HFF-Myc (cell line): ENCODE results near the gene CHTF18.

ENCODE experiments used
- DNase-seq: peaks from one replicate; pipeline ENCODE4 v3.0.0-alpha.2; 2011; ENCODE audit warnings: low read depth; ENCODE audit errors: extremely low read depth
- H3K4me3 ChIP-seq: replicated peaks from 2 replicates; pipeline ENCODE4 v1.5.1; 2011; ENCODE audit warnings: low read depth, mild to moderate bottlenecking, control low read depth, low read length
- TF ChIP-seq, protein P1 (sequence below): IDR thresholded peaks from 2 replicates; pipeline ENCODE4 v1.5.1; 2012; ENCODE audit warnings: mild to moderate bottlenecking, low read depth, low read length, control low read depth; ENCODE audit errors: missing control alignments

CHTF18 gene

DNA sequence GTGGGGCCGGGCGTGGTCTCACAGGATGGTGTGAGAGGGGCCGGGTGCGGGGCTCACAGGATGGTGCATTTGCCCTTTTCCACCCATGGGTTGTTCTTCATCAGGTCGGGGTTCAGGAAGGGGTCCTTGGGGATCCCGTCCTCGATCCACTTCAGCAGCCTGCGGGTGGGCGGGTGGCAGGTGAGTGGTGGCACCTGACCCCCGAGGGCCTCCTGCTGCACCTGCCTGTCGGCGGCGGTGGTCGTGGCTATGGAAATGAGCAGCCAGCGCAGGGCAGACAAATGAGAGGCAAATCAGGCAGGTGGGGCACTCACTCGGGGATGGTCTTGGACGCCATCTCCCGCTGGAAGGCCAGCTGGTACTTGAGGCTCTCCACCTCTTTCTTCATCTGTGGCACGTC is 10.2 kb downstream of the CHTF18 start:
- H3K4me3 ChIP-seq = no peak overlapping the region
- DNase-seq = no peak
- TF ChIP-seq, protein P1, sequence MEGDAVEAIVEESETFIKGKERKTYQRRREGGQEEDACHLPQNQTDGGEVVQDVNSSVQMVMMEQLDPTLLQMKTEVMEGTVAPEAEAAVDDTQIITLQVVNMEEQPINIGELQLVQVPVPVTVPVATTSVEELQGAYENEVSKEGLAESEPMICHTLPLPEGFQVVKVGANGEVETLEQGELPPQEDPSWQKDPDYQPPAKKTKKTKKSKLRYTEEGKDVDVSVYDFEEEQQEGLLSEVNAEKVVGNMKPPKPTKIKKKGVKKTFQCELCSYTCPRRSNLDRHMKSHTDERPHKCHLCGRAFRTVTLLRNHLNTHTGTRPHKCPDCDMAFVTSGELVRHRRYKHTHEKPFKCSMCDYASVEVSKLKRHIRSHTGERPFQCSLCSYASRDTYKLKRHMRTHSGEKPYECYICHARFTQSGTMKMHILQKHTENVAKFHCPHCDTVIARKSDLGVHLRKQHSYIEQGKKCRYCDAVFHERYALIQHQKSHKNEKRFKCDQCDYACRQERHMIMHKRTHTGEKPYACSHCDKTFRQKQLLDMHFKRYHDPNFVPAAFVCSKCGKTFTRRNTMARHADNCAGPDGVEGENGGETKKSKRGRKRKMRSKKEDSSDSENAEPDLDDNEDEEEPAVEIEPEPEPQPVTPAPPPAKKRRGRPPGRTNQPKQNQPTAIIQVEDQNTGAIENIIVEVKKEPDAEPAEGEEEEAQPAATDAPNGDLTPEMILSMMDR = no peak

DNA sequence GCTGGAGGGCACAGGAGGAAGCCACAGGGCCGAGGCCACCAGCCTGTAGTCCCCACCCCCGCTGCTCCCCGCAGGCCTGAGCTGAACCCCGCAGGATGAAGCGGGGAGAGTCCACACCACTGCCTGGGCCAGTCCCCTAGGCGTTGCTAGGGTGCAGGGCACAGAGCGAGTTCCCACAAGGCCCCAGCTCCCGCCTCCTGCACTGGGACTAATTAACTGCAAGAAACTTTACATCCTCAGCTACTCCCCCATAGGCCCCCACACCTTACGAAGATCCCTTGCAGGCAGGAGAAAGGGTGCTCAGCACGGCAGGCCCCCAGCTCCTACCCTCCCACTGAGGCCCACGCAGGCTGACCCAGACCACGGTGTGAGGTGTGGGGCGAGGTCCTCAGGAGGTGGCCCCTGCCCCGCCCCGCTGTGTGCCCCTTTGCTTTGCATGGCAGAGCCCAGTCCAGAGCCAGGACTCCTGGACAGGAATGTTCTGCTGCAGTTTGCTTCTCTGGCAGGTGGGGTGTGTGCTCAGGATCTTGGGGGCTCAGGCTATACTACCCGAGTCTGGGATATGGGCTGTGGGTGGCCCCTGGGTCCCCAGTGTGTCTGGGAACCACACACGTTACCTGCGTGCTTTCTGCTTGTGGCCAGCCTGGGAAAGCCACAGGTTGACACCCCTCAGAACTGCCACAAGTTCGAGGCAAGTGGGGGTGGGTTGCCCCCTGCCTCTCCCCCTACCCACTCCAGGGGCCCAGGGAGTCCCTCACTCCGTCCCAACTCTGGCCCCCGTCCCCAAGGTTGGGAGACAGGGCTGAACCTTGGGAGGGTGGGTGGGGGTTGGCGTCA is 10.9 kb downstream of the CHTF18 start:
- DNase-seq = no peak
- H3K4me3 ChIP-seq = no peak overlapping the region
- TF ChIP-seq, protein P1 = no peak

DNA sequence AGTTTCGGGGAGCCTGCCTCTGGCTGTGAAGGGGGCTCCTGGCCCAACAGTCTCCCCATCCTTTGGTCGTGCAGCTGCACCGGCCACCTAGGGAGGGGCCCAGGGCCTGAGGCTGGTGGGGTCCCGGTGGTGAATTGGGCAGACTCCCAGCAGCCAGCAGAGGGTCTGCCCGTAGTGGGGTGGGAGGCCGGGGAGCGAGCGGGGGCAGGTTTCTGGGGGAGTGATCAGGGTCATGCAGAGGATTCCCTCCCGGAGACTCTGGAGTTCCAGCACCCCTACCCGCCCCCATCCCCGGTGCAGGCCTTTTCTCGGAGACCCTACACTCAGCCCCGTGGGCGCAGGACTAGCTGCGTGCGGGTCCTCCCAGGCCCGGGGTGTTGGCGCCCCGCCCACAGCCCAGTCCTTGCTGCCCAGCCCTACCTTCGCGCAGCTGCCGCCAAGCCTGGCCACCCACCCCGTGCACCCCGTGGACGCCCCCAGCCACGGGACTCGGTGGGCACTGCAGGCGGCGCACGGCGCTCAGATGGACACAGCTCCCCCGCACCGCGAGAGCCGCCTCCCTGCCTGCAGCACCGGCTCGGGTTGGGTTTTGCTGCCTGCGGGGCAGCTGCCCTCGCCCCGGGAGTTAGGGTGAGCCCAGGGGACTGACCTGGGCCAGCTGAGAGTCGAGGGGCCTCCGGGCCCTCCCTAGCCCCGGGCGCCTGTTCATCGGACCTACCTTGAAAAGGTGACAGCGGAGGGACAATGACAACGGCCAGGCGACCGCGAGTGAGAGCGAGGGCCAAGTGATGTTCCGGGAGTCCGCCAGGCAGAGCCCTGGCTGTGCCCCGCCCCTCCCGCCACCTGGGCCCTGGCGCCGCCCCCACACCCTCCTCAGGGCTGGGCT is 11.8 kb downstream of the CHTF18 start, which contains the start of gene GNG13:
Gene GNG13, minus strand, starts transcription at position 787 of the 886 bp plus-strand sequence. CDS start 1,657 bp downstream, outside the sequence.
- H3K4me3 ChIP-seq = no peak within 1 kb of the TSS
- DNase-seq = no peak
- TF ChIP-seq, protein P1 = no peak

DNA sequence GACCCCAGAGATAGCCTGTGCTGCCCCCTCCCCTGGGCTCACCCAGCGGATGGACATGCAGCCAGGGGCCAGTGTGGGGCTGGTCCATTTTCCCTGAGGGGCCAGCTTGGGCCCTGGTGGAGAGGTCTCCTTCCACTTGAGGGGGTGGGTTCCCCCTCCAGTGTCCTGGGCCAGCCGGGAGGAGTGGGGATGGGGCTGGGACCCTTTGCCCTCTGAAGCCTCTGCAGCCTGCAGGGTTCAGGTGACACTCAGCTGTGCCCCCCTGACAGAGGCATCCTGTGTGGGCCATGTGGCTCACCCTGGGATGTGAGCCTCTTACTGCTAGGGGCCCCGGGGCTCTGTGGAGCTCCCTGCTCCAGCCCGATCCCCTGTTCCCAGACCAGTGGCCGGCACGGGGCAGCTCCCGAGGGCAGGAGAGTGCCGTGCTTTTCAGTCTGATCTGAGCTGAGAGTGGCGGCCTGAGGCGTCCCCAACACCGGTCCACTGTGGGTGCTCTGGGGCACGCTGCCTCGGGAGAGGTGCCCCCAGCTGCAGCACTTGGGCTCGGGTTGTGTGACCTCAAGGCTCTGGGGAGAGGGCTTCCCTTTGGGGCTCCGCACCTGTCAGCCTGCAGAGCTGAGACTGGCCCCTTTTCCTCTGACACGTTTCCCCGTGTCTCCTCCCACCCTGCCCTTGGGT is 12.6 kb downstream of the CHTF18 start:
- TF ChIP-seq, protein P1 = no peak
- H3K4me3 ChIP-seq = no peak overlapping the region

DNA sequence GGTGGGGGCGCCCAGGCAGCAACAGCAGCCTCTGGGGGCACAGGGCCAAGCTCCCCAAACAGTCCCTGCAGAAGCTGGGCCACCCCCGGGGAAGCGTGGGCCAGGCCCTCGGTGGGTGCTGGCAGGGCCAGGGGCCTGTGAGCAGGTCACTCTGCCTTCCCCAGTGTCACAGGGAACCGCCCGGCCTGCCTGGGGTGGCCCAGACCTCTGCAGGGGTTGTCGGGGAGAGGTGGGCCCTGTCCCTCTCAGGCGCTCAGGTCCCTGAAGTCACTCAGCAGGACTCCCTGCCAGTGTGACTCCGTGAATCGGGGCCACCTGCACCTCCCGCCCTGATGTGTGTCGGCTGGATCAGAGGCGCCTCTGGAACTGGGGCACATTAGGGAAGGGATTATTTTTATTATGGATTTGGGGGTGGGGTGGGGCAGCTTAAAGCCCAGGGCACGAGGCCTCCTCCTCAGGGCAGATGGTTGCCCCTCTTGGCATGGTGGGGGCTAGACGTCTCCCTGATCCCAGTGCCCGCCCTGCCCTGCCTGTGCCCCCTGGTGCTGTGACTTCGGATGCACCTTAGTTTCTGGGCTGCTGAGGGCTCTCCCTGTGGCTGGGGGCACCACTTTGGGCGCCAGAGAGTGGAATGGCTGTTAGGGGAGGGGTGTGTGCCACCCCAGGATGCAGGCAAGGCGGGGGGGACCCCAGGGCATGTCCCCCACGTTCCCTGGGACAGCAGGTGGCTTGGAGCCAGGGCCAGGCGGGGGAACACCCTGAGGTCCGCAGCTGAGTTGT is 13.4 kb downstream of the CHTF18 start:
- DNase-seq = no peak
- H3K4me3 ChIP-seq = no peak overlapping the region
- TF ChIP-seq, protein P1 = no peak

More for the DNA sequence above, 12.6 kb downstream of the CHTF18 start:
- no peak for DNase-seq

DNA sequence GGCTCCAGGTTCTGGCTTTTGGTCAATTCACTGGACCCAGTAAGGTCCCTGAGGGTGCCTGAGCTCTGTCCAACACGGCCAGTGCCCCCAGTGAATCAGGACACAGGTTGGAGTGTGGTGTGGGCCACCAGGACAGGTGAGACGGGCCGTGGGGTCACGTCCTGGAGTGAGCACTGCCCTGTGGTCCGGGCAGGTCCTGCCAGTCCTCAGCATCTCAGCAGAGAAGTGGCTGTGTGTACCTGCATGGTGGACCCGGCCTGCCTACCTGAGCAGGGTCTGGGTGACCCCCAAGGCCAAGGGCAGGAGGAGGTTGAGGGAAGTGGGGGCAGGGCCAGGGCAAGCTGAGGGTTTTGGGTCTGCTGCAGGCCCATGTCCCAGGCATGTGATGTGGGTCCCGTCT is 14.0 kb downstream of the CHTF18 start:
- H3K4me3 ChIP-seq = no peak overlapping the region
- TF ChIP-seq, protein P1 = no peak
- no peak for DNase-seq
